ENCODE results near the gene ZBTB21.

DNA sequence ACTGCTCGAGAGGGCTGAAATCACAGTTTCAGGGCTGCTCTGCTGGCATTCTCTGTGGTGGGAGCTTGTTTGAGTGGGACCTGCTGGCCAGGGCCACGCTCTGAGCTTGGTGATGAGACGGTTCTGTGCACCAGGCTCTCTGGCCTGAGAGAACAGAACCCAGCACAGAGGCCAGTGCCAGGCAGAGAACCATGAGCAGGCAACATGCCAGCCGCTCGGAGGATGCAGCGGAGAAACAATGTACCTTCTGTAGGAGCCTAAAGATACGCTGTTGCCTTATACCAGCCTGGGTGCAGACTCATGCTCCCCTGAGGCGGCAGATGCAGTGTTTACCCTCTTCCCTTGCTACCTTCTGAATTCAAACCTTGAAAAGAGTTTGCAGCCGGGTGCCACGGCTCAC, 66.3 kb downstream of the ZBTB21 start:
- TF ChIP-seq EZH2phosphoT487 (IDR thresholded peaks at IDR 0.05; ENCODE audit: insufficient read depth, low read depth) = no peak
- TF ChIP-seq EZH2 (IDR thresholded peaks at IDR 0.05; ENCODE audit: insufficient read depth, poor library complexity, severe bottlenecking) = no peak

All from GM23248 (cell line).